Fibroblast of lung (primary cell): ENCODE measurements around the gene HMMR. TPM values are rescaled to one million over a fixed set of nuclear protein-coding genes. Genes with fewer than 3 reads are reported as not detected.
"Not testable (repeated sequence)": the region's sequence is repeated elsewhere in the genome, so short reads cannot be mapped to it uniquely, and the experiment has no call there.

Experiments
- DNase-seq, 2 donors: peaks; one replicate each; pipeline versions ENCODE4 v3.0.0 to v3.0.0-alpha.2; 2010; ENCODE audit warnings: low read depth in 2 of 2
- H2AFZ ChIP-seq: 2 replicates; pipeline ENCODE4 v1.5.1; 2012; ENCODE audit warnings: low read length, control low read depth, inconsistent platforms
- H3K27ac ChIP-seq: 2 replicates; pipeline ENCODE4 v1.5.1; 2011; ENCODE audit warnings: low read length, control low read depth; ENCODE audit not compliant: insufficient read depth
- H3K27me3 ChIP-seq: 2 replicates; pipeline ENCODE4 v1.5.1; 2011; ENCODE audit warnings: mild to moderate bottlenecking, low read length; ENCODE audit not compliant: control insufficient read depth, insufficient read depth
- H3K36me3 ChIP-seq: 2 replicates; pipeline ENCODE4 v1.5.1; 2011; ENCODE audit warnings: low read length; ENCODE audit not compliant: control insufficient read depth, insufficient read depth
- H3K4me1 ChIP-seq: 2 replicates; pipeline ENCODE4 v1.5.1; 2011; ENCODE audit warnings: low read length; ENCODE audit not compliant: control insufficient read depth, insufficient read depth; ENCODE audit errors: extremely low read depth
- H3K4me2 ChIP-seq: 2 replicates; pipeline ENCODE4 v1.5.1; 2011; ENCODE audit warnings: low read length, control low read depth; ENCODE audit not compliant: insufficient read depth; ENCODE audit errors: extremely low read depth
- H3K4me3 ChIP-seq, 4 experiments: fragments of 200-600 bp in 1 of 4; sonication (generic) in 1 of 4; replicated peaks in 1 of 4; 2 replicates each; pipeline ENCODE4 v1.5.1; 2011 to 2016; ENCODE audit warnings: low read length in 4 of 4, low read depth in 3 of 4, mild to moderate bottlenecking in 3 of 4, control low read depth in 2 of 4, inconsistent platforms in 1 of 4, mixed read lengths in 1 of 4; ENCODE audit not compliant: insufficient read depth in 1 of 4; ENCODE audit errors: control extremely low read depth in 1 of 4
- H3K79me2 ChIP-seq: 2 replicates; pipeline ENCODE4 v1.5.1; 2012; ENCODE audit warnings: mild to moderate bottlenecking, low read length, inconsistent platforms; ENCODE audit not compliant: control insufficient read depth, insufficient read depth
- H3K9ac ChIP-seq: 2 replicates; pipeline ENCODE4 v1.5.1; 2011; ENCODE audit warnings: mild to moderate bottlenecking, low read length, control low read depth; ENCODE audit not compliant: insufficient read depth
- H3K9me3 ChIP-seq: 2 replicates; pipeline ENCODE4 v1.5.1; 2012; ENCODE audit warnings: low read depth, low read length; ENCODE audit not compliant: control insufficient read depth, insufficient read depth
- H4K20me1 ChIP-seq: 2 replicates; pipeline ENCODE4 v1.5.1; 2011; ENCODE audit warnings: low read length; ENCODE audit not compliant: control insufficient read depth, insufficient read depth; ENCODE audit errors: extremely low read depth
- EZH2 ChIP-seq: IDR thresholded peaks from 2 replicates; pipeline ENCODE4 v1.5.1; 2012; ENCODE audit warnings: low read length, control low read depth, mild to moderate bottlenecking; ENCODE audit errors: missing control alignments
- polyA plus RNA-seq, 2 donors: library from polyadenylated mRNA; depleted of rRNA in 1 of 2; stranded (reverse) in 1 of 2; unstranded in 1 of 2; fragments of >200 nt; gene quantifications; 2 replicates each; pipeline ENCODE4 v1.2.1, GENCODE V29; 2011 to 2012; ENCODE audit warnings: missing spikeins in 1 of 2
- total RNA-seq: library from RNA; depleted of rRNA; stranded (reverse); fragments of >200 nt; gene quantifications from 2 replicates; pipeline ENCODE4 v1.2.1, GENCODE V29; 2014
- TF ChIP-seq, protein P1 (sequence below), 2 donors: IDR thresholded peaks in 1 of 2; conservative IDR thresholded peaks in 1 of 2; 1 replicate in 1 of 2; 2 replicates in 1 of 2; pipeline ENCODE4 v1.5.1; 2011 to 2012; ENCODE audit warnings: low read length in 2 of 2, control low read depth in 1 of 2, inconsistent platforms in 1 of 2, low read depth in 1 of 2, mild to moderate bottlenecking in 1 of 2

HMMR gene
- total and polyA plus RNA-seq, 2 donors (not counting 1 experiment from before 2014, with no cell fraction given), result 5.6 to 19.7 TPM

DNA sequence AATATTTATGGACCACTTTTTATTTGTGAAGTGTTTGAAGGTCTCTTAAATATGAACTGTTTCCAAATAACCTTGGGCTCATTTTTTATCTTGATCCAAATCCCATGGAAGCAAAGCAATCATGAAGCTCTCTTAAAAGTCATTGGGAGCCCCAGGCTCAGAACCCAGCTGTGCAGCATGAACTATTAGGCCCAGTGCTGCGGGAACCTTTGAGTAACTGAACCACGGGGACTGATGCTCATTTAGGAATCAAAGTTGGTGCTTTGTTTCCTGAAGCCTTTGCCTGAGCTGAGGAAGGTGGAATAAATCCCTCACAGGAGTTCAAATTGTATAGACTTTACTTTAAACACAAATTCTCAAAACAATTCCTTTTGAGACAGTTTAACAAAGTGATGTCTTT, 72.8 kb downstream of the HMMR start:
- Histone ChIP-seq H3K4me2 (no peak overlapping the region), H2AFZ (no peak overlapping the region), H3K27ac (no peak overlapping the region), H3K36me3 (no peaks in the 10 kb centered on the region), H3K4me1 (no peaks in the 10 kb centered on the region), H4K20me1 (no peaks in the 10 kb centered on the region), H3K79me2 (no peaks in the 10 kb centered on the region), H3K27me3 (no peaks in the 10 kb centered on the region), H3K9me3 (no peaks in the 10 kb centered on the region), H3K4me3 (no peak overlapping the region), H3K9ac (no peak overlapping the region)
- DNase-seq, result no peak
- no peak for TF ChIP-seq EZH2
- TF ChIP-seq, protein P1, sequence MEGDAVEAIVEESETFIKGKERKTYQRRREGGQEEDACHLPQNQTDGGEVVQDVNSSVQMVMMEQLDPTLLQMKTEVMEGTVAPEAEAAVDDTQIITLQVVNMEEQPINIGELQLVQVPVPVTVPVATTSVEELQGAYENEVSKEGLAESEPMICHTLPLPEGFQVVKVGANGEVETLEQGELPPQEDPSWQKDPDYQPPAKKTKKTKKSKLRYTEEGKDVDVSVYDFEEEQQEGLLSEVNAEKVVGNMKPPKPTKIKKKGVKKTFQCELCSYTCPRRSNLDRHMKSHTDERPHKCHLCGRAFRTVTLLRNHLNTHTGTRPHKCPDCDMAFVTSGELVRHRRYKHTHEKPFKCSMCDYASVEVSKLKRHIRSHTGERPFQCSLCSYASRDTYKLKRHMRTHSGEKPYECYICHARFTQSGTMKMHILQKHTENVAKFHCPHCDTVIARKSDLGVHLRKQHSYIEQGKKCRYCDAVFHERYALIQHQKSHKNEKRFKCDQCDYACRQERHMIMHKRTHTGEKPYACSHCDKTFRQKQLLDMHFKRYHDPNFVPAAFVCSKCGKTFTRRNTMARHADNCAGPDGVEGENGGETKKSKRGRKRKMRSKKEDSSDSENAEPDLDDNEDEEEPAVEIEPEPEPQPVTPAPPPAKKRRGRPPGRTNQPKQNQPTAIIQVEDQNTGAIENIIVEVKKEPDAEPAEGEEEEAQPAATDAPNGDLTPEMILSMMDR (conservative IDR thresholded peaks at IDR 0.05 in 1 of 2, IDR thresholded peaks at IDR 0.05 in 1 of 2; ENCODE audit: low read depth in 1 of 2, low read length in 2 of 2), result no peak

- no peaks in the 10 kb centered on the region for H3K9me3 ChIP-seq
- H3K4me2 ChIP-seq, result no peak overlapping the region
- no peak overlapping the region for H3K27ac ChIP-seq
- no peaks in the 10 kb centered on the region for H3K27me3 ChIP-seq
- H3K79me2 ChIP-seq, result no peaks in the 10 kb centered on the region
- no peaks in the 10 kb centered on the region for H3K36me3 ChIP-seq
- TF ChIP-seq, protein P1 (conservative IDR thresholded peaks at IDR 0.05 in 1 of 2, IDR thresholded peaks at IDR 0.05 in 1 of 2; ENCODE audit: low read depth in 1 of 2, low read length in 2 of 2), result no peak
- no peak for TF ChIP-seq EZH2
- H2AFZ ChIP-seq, result no peak overlapping the region
- no peak for DNase-seq
- H3K4me1 ChIP-seq, result no peaks in the 10 kb centered on the region
- H3K9ac ChIP-seq, result no peak overlapping the region
- H4K20me1 ChIP-seq, result no peaks in the 10 kb centered on the region
- H3K4me3 ChIP-seq, result no peak overlapping the region
Measured at GRCh38 chr5:163534492-163535094, 74.2 kb downstream of the HMMR start.

DNA sequence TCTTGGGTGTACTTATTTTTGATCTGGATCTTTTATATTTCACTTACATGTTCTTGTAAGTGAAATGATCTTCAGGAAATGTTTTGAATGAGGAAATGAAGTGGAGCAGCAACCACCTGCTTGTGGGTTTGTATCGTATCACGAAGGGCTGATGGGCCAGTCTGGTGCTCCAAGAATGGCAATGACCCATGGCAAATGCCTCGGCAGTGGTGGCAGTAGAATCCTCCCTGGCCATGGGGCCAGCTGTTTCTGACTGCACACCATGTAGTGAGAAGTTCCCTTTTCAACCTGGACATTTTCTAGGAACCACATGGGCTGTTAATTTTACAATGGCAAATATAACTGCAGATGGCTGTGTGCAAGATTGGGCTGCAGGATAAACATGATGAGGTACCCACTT, 74.9 kb downstream of the HMMR start:
- no peaks in the 10 kb centered on the region for H4K20me1 ChIP-seq
- no peaks in the 10 kb centered on the region for H3K36me3 ChIP-seq
- H3K4me1 ChIP-seq, result no peaks in the 10 kb centered on the region
- no peak overlapping the region for H3K9ac ChIP-seq
- no peaks in the 10 kb centered on the region for H3K79me2 ChIP-seq
- TF ChIP-seq, protein P1 (conservative IDR thresholded peaks at IDR 0.05 in 1 of 2, IDR thresholded peaks at IDR 0.05 in 1 of 2; ENCODE audit: low read depth in 1 of 2, low read length in 2 of 2), result no peak
- no peak for TF ChIP-seq EZH2
- H3K9me3 ChIP-seq, result no peaks in the 10 kb centered on the region
- H3K4me2 ChIP-seq, result no peak overlapping the region
- no peak overlapping the region for H2AFZ ChIP-seq
- no peaks in the 10 kb centered on the region for H3K27me3 ChIP-seq
- no peak overlapping the region for H3K27ac ChIP-seq
- no peak overlapping the region for H3K4me3 ChIP-seq
- no peak for DNase-seq

DNA sequence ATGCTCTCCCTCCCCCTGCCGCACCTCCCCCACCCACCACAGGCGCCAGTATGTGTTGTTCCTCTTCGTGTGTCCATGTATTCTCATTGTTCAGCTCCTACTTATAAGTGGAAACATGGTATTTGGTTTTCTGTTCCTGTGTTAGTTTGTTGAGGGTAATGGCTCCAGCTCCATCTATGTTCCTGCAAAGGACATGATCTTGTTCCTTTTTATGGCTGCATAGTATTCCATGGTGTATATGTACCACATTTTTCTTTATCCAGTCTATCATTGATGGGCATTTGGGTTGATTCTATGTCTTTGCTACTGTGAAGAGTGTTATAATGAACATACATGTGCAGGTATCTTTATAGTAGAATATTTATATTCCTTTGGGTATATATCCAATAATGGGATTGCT, 76.0 kb downstream of the HMMR start:
- not testable (repeated sequence) for H2AFZ ChIP-seq, H3K27ac ChIP-seq, H4K20me1 ChIP-seq, H3K9me3 ChIP-seq, H3K36me3 ChIP-seq, H3K4me2 ChIP-seq, H3K4me1 ChIP-seq, H3K9ac ChIP-seq, H3K4me3 ChIP-seq, H3K27me3 ChIP-seq, DNase-seq, H3K79me2 ChIP-seq
